Ishikawa (cell line): Measurements from ENCODE around the gene DLEC1.

Experiments
- CEBPB ChIP-seq: IDR thresholded peaks from 2 replicates; pipeline ENCODE4 v1.6.1; 2012
- MAX ChIP-seq: IDR thresholded peaks from 2 replicates; pipeline ENCODE4 v1.6.1; 2012
- REST ChIP-seq: IDR thresholded peaks from 2 replicates; pipeline ENCODE4 v1.6.1; 2012; ENCODE audit warnings: low read depth, mild to moderate bottlenecking
- USF1 ChIP-seq: IDR thresholded peaks from 2 replicates; pipeline ENCODE4 v1.6.1; 2012
- ZBTB7A ChIP-seq: IDR thresholded peaks from 2 replicates; pipeline ENCODE4 v1.6.1; 2012; ENCODE audit warnings: low read depth

GRCh38 chr3:38029400-38030125, 9.4 kb upstream of the DLEC1 start, which contains the start of gene PLCD1:
- TF ChIP-seq CEBPB: no peak
- no peak; the same call in 1 of the 2 replicates for TF ChIP-seq ZBTB7A
- 0 out of 2 replicates have a peak, but pooled peaks have one; percentile 10 for TF ChIP-seq MAX
- TF ChIP-seq REST: no peak
- no peak for TF ChIP-seq USF1
